Fibroblast of skin of left biceps (primary cell): ENCODE measurements around the gene PEX26.
"Not testable (repeated sequence)": the region's sequence is repeated elsewhere in the genome, so short reads cannot be mapped to it uniquely, and the experiment has no call there.

ENCODE experiments used
- DNase-seq, 2 experiments: peaks; one replicate each; pipeline ENCODE4 v3.0.0-alpha.2; 2013; ENCODE audit warnings: low read depth in 2 of 2

PEX26 gene

GRCh38 chr22:18096823-18097222, 19.0 kb downstream of the PEX26 start:
- no peak for DNase-seq

GRCh38 chr22:18100781-18101180, 23.0 kb downstream of the PEX26 start:
- DNase-seq: no peak

DNA sequence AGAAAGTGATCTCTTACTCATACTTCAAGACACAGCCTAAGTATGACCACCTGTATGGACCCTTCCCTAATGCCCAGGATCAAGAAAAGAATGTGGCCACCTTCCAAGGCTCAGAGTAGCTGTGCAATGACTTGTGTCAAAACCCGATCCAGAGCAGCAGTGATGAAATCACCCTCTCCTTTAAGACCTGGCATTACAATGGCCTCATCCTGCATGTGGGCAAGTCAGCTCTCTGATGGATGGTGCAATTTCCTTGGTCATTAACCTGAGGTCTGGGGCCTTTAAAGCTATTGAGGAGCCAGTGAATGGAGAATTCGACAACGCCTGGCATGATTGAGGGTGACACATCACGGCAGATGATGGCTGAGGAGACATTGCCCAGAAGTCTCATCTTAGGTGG, 23.7 kb downstream of the PEX26 start:
- DNase-seq: no peak

DNA sequence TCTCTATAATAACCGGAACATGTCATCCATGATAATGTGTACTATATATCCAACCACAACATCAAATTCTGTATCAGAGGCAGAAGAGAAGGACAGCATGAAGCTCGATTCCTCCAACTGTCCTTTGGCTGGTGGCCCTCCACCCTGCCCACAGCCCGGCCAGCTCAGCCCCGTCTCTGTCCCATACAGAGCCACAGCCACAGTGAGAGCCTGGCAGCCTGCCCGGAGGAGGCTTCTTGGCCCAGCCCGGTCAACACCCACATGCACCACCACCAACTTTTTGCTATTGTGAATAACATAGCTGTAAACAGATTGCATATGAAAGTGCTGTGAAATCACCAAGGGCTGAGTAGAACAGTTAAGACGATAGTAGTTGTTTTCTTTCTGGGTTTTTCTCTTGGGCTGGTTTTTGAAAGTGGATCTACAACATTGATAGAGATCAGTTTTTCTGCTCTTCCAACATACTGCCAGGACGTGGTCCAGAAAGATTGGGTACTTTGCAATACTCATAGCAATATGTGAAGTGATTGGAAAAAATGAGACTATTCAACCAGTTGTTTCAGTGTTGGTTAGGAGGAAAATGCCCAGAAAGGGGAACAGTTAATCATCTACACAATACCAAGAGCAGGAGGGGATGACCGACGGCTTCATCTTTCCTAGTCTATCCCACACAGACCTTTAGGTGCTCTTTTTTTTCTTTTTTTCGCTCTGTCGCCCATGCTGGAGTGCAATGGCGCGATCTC, 25.9 kb downstream of the PEX26 start:
- no peak for DNase-seq

DNA sequence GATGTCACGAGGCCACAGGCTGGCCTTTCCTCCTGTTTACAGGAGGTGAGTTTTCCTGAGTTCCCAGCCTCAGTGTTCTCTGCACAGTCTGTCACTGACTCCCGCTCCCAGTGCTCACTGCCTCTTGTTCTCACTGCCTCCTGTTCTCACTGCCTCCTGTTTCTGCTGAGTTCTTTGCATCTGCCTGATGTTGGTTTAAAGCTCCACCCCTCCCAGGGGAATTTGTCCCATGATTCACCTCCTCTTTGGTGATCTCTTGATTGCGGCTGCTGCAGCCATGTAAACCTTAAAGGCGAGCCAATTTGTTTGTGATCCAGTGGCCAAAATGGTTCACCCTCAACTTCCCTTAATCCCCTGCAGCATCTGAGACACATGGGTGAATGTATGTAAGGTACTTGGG, 26.8 kb downstream of the PEX26 start:
- DNase-seq: peak; percentile 3 to 5

DNA sequence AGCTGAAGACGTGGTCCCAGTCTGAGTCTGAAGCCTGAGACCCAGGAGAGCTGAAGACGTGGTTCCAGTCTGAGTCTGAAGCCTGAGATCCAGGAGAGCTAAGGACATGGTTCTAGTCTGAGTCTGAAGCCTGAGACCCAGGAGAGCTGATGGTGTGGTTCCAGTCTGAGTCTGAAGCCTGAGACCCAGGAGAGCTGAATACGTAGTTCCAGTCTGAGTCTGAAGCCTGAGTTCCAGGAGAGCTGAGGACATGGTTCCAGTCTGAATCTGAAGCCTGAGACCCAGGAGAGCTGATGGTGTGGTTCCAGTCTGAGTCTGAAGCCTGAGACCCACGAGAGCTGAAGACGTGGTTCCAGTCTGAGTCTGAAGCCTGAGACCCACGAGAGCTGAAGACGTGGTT, 28.2 kb downstream of the PEX26 start:
- DNase-seq: not testable (repeated sequence)

GRCh38 chr22:18106550-18107341, 29.0 kb downstream of the PEX26 start:
- not testable (repeated sequence) for DNase-seq

GRCh38 chr22:18108187-18108586, 30.4 kb downstream of the PEX26 start:
- DNase-seq: no peak

- no peak for DNase-seq
Observed at GRCh38 chr22:18109410-18110193, 31.8 kb downstream of the PEX26 start.

DNA sequence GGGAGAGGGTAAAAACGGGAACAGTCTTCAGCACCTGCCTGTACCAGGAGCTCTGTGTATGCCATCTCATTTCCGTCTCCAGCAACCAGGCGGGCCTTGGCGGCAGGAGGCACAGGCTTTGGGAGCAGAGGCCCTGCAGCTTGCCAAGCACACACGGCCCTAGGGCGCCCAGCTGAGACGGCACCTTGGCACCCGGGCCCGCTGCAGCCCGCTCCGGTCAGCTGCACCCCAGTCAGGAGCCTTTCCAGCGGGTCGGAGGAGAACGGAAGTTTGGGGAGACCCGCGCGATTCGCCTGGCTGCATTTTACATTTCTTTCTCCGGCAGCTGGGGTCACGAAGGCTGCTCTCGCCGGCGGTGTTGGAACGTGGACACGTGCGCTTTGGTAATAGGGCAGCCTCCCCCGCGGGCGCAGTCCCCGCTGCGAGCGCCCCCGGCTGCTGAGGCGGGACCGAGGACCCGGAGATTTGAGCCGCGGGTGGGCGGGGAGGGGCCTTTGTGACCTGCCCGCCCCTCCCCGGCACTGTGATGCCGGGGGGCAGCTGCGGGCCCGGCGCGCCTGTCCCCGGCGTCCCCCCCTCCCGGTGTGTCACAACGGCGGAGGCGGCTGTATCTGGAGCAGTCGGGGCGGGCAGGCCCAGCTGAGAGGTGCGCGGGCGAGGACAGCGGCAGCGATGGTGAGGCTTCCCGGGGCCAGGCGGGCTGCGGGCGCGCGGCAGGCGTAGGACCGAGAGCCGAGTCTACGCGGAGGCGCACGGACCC, 32.6 kb downstream of the PEX26 start, which contains the start of gene TUBA8:
Gene TUBA8, plus strand, starts transcription at position 616 of the 760 bp plus-strand sequence. Its CDS starts 57 bp downstream, at position 673.
- no peak for DNase-seq

- DNase-seq: no peak
Observed at GRCh38 chr22:18110954-18111758, 33.4 kb downstream of the PEX26 start.

GRCh38 chr22:18111759-18112330, 34.1 kb downstream of the PEX26 start:
- DNase-seq: no peak

DNA sequence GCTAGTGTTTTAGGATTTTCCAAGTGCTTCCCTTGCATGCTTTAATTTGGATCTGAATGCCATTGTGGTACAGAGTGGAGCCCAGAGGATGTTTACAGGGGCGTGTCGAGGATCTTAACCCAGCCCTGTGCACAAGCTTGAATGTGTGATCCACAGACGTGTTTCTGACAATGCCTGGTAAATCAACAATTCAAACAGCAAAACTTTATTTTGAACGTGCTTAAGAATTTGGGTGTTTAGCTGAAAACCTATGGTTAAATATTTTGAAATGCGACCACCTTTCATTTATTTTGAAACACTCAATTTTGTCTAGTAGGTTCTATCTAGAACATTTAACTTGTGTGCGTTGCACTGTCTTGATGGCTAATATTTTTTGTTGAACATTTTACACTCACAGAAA, 34.6 kb downstream of the PEX26 start:
- DNase-seq: no peak

DNA sequence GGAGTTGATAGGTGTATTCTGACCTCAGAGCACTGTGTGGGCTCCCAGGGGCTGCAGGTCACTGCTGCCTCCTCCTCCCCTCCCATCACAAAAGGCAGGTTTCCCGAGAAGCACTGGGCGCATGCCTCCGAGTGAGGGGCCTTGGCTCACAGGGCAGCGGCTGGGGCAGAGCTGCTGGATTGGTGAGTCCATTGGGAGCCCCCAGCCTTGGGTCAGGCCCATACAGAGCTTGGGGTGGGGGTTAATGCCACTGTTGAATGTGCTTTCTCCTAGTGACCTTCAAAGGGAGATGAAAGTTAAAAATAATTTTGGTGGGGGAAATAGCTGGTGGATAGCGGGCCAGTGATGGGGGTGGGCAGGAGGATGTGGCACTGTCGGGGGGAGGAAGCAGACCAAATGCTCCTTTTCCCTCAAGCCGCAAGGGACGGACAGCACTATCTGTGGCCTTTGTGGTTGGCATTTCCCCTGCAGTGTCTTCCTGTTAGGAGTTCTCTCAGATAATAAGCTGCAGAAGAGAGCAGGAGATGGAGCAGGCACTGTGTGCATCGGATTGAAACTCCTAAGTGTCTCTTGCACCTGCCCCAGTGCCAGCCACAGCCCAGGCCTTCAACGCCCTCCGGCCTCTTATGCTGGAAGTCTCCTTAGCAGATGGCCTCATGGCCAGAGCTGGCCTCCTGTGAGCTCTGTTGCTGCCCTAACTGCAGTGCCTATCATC, 36.0 kb downstream of the PEX26 start:
- DNase-seq: no peak

GRCh38 chr22:18114495-18114894, 36.7 kb downstream of the PEX26 start:
- no peak for DNase-seq

DNA sequence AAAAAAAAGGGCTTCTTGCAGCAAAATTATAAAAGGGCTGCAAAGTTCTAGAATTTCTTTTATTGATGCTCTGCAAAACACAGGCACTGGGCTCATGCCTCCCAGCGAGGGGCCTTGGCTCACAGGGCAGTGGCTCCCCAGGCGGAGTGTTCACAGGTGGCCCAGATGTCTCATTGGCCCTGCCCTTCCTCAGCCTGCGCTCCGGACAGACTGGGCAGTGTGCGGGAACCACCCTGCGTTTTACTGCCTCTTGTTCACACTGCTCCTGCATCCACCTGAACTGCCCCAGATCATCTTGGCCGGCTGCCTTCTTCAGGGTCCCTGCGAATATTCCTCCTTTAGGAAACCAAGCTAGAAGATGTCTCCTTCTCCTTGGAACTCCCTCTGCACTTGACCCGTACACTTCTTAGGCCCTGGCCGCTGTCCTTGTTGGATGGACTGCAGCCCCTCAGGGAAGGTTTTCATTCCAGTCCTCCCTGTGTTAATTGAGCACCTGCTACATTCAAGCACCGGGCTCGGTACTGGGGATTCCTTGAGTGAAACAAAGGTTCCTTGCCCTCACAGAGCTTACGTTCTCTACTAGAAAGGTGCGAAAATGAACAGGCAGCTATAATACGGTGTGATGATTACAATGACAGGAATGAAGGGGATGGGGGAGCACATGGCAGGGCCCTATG, 37.3 kb downstream of the PEX26 start:
- DNase-seq: no peak

- DNase-seq: no peak
Observed at GRCh38 chr22:18115906-18116371, 38.1 kb downstream of the PEX26 start.

GRCh38 chr22:18116634-18117033, 38.8 kb downstream of the PEX26 start:
- DNase-seq: no peak

DNA sequence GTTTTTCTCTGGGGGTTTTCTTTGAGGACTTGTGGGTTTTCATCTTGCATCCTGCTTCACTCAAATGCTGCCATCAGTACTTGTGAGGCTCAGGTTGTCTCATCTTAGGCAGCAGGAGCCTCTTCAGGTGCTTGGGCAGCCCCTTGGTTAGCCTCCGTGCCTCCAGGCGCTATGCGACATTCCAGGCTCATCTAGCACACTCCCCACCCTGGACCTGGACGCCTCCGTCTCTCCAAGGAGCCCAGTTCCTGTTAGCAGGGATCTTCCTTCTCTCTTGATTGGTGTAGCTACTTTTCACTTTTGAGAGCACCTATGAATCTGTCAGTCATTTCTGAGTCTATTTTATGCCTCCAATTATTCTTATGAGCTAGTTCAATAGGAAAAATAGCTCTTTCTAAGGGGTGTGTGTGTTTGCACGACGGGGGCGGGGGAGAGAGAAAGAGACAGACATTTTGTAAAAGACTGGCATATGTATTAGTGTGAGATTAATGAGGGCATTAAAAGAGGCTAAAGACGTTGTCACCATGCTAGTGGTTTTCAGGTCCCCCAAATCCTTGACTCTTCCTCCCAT, 40.6 kb downstream of the PEX26 start:
- DNase-seq: no peak
